NCI-H2081 treated with DMSO at 0.1 percent for 48 hours (cell line): ENCODE data around the gene YWHAG.
A peak's percentile ranks its signal among the peaks of the same experiment; 100 is the strongest.
"Not testable (repeated sequence)": the region's sequence is repeated elsewhere in the genome, so short reads cannot be mapped to it uniquely, and the experiment has no call there.

ENCODE experiments used
- DNase-seq: peaks from one replicate; lab custom pipeline; 2025; lab: John Stamatoyannopoulos, UW

Gene YWHAG

GRCh38 chr7:76294344-76295024 is 64.3 kb downstream of the YWHAG start:
- peak; percentile 66 for DNase-seq

DNA sequence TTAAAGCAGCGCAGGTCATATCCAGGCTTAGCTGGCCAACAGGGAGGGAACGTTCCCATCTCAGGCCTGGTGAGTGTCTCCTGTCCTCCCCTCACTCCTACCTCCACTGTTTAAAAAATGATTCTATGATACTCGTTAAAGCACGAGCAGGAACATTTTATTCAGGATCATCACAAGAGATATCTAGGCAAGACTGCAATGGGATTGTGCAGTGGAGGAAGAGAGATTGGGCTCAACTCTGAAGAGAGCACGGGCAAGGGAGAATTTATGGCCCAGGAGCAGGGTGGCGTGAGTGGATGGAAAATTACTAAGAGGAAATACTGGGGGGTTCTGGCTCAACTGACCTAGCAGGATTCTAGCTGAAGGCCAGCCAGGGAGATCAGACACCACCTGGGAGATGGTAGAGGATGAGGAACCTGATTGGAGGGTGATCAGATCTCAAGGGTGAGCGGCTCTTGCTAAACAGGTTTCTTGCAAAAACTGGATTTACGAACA is 65.3 kb downstream of the YWHAG start:
- no peak for DNase-seq

DNA sequence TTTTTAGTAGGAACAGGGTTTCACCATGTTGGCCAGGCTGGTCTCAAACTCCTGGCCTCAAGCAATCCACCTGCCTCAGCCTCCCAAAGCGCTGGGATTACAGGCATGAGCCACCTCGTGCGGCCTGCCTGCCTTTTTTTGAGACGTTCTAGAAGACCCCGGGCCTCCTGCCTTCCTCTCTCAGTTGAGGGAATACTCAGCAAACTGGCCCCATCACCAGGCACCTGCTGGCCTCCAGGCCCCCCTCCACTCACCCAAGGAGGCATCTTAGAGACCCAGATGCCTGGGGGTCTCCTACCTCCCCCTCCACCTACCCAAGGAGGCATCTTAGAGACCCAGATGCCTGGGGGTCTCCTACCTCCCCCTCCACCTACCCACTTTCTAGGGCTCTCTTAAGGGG is 65.9 kb downstream of the YWHAG start:
- DNase-seq, result not testable (repeated sequence)

- no peak for DNase-seq
Measured at GRCh38 chr7:76292213-76292573, 66.6 kb downstream of the YWHAG start.

DNA sequence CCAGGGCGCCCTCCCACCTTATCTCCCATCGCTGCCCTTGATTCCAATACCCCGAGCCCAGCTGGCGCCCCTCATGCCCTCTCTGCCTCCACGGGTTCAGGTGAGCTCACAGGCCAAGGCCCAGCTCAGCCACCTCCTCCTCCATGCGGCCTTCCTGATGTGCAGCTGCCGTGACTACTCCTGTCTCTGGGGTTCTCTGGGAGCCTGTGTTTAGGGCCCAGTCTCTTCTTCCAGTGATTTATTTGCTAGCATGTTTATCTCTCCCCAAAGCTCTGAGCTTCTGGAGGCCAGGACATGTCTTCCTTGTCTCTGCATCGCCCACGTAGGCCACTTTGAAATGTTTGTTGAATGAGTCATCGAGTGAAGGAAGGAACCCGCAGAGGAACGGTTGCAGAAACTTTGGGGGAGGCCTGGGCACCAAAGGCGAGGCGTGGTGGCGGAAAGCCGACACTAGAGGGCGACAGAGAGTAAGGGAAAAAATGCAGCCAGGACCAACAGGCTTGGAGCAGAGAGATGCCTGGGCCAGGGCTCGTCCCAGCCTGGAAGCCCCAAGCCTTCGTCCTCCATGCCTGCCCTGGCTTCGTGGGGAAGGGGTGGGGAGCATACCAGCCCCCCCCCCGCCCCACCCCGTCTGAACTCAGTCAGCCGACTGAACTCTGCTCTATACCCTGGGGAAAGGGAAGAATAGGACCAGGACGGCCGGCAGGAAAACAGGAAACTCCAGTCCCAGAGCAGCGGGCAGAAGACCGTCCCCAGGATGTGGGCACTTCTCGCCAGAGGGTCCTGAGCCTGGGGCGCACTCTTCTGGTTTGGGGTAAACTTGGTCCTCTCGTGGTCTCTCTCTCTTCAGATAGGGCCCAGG is 67.2 kb downstream of the YWHAG start:
- DNase-seq, result peak; percentile 63

- not testable (repeated sequence) for DNase-seq
Measured at GRCh38 chr7:76290847-76291350, 67.9 kb downstream of the YWHAG start.

GRCh38 chr7:76286842-76287403 is 71.9 kb downstream of the YWHAG start:
- DNase-seq, result no peak

- DNase-seq, result no peak
Measured at GRCh38 chr7:76285604-76286374, 73.0 kb downstream of the YWHAG start.

- no peak for DNase-seq
Measured at GRCh38 chr7:76283254-76284159, 75.3 kb downstream of the YWHAG start.

- no peak for DNase-seq
Measured at GRCh38 chr7:76282344-76283253, 76.2 kb downstream of the YWHAG start.

- DNase-seq, result no peak
Measured at GRCh38 chr7:76281706-76282343, 77.0 kb downstream of the YWHAG start.

DNA sequence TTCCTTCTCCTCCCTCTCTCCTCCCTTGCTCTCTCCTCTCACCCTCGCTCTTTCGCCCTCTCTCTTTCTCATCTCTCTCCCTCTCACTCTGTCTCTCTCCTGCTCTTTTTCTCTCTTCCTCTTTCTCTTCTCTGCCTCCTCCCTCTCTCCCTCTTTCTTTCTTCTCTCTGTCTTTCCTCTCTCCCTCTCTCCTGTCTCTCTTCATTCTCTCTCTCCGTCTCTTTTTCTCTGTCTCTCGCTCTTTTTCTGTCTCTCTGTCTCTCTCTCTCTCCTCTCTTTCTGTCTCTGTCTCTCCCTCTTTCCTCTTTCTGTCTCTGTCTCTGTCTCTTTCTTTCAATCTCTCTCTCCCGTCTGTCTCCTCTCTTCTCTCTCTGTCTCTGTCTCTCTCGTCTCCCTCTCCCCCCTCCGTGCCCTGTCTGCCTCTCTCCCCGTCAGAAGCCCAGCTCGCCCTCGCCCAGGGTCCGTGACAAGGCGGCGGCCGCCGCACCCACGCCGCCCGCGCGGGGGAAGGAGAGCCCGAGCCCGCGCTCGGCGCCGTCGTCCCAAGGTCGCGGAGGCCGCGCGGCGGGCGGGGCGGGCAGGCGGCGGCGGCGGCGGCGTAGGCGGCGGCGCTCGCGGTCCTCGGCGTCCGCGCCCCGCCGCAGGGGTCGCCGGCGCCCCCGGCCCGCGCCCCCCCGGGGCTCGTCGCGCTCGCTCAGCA is 77.6 kb downstream of the YWHAG start:
- no peak for DNase-seq

DNA sequence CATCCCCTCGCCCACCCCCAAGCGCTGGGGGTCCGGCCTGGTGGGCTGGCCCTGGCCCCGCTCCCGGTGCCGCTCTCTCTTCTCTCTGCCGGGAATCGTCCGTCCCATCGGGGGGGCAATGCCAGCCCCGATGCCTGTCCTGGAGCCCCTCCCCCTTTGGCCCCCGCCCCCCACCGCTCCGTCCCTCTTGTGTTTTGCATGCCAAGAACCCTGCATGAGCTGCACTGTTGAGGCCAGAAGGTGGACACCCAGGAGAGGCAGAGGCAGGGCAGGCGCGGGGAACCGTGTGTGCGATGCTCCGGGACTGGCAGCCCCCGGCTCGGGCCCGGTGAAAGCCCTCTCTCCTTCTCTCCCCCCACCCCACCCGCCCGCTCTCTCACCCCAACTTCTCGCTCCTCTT is 78.4 kb downstream of the YWHAG start:
- no peak for DNase-seq

- no peak for DNase-seq
Measured at GRCh38 chr7:76278540-76278939, 80.3 kb downstream of the YWHAG start.
